GM12878 (cell line): ENCODE data around the gene MT1H. TPM values are rescaled to one million over a fixed set of nuclear protein-coding genes. Genes with fewer than 3 reads are reported as not detected.

Source experiments
- BHLHE40 ChIP-seq, 2 experiments: fragments of 450-650 bp in 1 of 2; IDR thresholded peaks; 2 replicates each; pipeline ENCODE4 v1.6.1; 2011 to 2017; ENCODE audit warnings: low read depth in 2 of 2, borderline replicate concordance in 1 of 2, improper control_type of control experiment in 1 of 2, low read length in 1 of 2, mild to moderate bottlenecking in 1 of 2
- BRCA1 ChIP-seq: IDR thresholded peaks from 2 replicates; pipeline ENCODE4 v1.6.1; 2011; ENCODE audit warnings: low read depth, low read length, improper control_type of control experiment
- CBX3 ChIP-seq: fragments of 200-600 bp; sonication (generic); IDR thresholded peaks from 2 replicates; pipeline ENCODE4 v1.6.1; 2016; ENCODE audit warnings: low read depth, borderline replicate concordance
- E2F4 ChIP-seq: IDR thresholded peaks from 2 replicates; pipeline ENCODE4 v1.6.1; 2012; ENCODE audit warnings: low read depth, low read length, improper control_type of control experiment
- EGR1 ChIP-seq, 2 experiments: IDR thresholded peaks; 1 replicate in 1 of 2; 2 replicates in 1 of 2; pipeline ENCODE4 v1.6.1; 2011 to 2012; ENCODE audit warnings: low read depth in 2 of 2, low read length in 2 of 2, borderline replicate concordance in 1 of 2, mild to moderate bottlenecking in 1 of 2, moderate library complexity in 1 of 2
- FOS ChIP-seq: IDR thresholded peaks from 3 replicates; pipeline ENCODE4 v1.6.1; 2011; ENCODE audit warnings: borderline replicate concordance; ENCODE audit not compliant: insufficient read length; ENCODE audit errors: extremely low read depth
- FOXK2 ChIP-seq: fragments of 450-650 bp; IDR thresholded peaks from 2 replicates; pipeline ENCODE4 v1.6.1; 2017; ENCODE audit warnings: mild to moderate bottlenecking, moderate library complexity
- FOXM1 ChIP-seq: IDR thresholded peaks from 2 replicates; pipeline ENCODE4 v1.6.1; 2012; ENCODE audit warnings: low read depth, mild to moderate bottlenecking, inconsistent platforms, low read length, moderate library complexity
- HDGF ChIP-seq: fragments of 450-650 bp; IDR thresholded peaks from 2 replicates; pipeline ENCODE4 v1.6.1; 2016; ENCODE audit warnings: antibody characterized with exemption
- HSF1 ChIP-seq: fragments of 150-350 bp; IDR thresholded peaks from 2 replicates; pipeline ENCODE4 v1.6.1; 2014; ENCODE audit warnings: mild to moderate bottlenecking, low read depth, low read length
- JUND ChIP-seq: IDR thresholded peaks from 2 replicates; pipeline ENCODE4 v1.6.1; 2012; ENCODE audit warnings: low read depth, mild to moderate bottlenecking, low read length, improper control_type of control experiment, moderate library complexity
- MEF2B ChIP-seq: fragments of 450-650 bp; IDR thresholded peaks from 2 replicates; pipeline ENCODE4 v1.6.1; 2018; ENCODE audit warnings: mild to moderate bottlenecking, moderate library complexity; ENCODE audit not compliant: partially characterized antibody, poor library complexity, severe bottlenecking
- PAX8 ChIP-seq: fragments of 450-650 bp; IDR thresholded peaks from 2 replicates; pipeline ENCODE4 v1.6.1; 2017; ENCODE audit warnings: mild to moderate bottlenecking, moderate library complexity
- polyA plus RNA-seq, 11 experiments: library from polyadenylated mRNA; depleted of rRNA in 4 of 11; unstranded in 6 of 11; stranded (reverse) in 5 of 11; fragments of >200 nt; fragmentation: Nextera tagmentation in 4 of 11; fragmentation: Illumina TruSeq in 1 of 11; extraction: Ambion mirVana in 4 of 11; extraction: Trizol in 1 of 11; gene quantifications; 1 replicate in 1 of 11; 2 replicates in 10 of 11; pipeline versions ENCODE4 v1.2.1 to v1.2.3, GENCODE V29; 2011 to 2016; ENCODE audit warnings: inconsistent platforms in 2 of 11, missing spikeins in 2 of 11, low read depth in 1 of 11
- total RNA-seq, 4 experiments: library from RNA; depleted of rRNA in 3 of 4; stranded (reverse); fragments of >200 nt in 3 of 4; fragmentation: Illumina TruSeq in 1 of 4; extraction: Trizol in 1 of 4; gene quantifications; 2 replicates each; pipeline versions ENCODE4 v1.2.1 to v1.2.3, GENCODE V29; 2013 to 2021
- TF ChIP-seq, protein P1 (sequence below): IDR thresholded peaks from 2 replicates; pipeline ENCODE4 v1.6.1; 2011; ENCODE audit warnings: mild to moderate bottlenecking, low read depth, low read length, moderate library complexity; ENCODE audit not compliant: insufficient replicate concordance
- TF ChIP-seq, protein P2 (sequence below): IDR thresholded peaks from 2 replicates; pipeline ENCODE4 v1.6.1; 2011; ENCODE audit warnings: low read depth, mild to moderate bottlenecking, low read length, moderate library complexity, borderline replicate concordance; ENCODE audit errors: extremely low read depth
- TF ChIP-seq, protein P3 (sequence below): fragments of 450-650 bp; IDR thresholded peaks from 2 replicates; pipeline ENCODE4 v1.6.1; 2017; ENCODE audit warnings: mild to moderate bottlenecking, low read depth, inconsistent platforms; ENCODE audit not compliant: poor library complexity, severe bottlenecking

The MT1H gene
- total and polyA plus RNA-seq, 10 of the 15 experiments (the other 5 are each of a cell fraction or from before 2014, with no cell fraction given) = 0.40 to 6.0 (median 1.1) TPM; not detected in 2

DNA sequence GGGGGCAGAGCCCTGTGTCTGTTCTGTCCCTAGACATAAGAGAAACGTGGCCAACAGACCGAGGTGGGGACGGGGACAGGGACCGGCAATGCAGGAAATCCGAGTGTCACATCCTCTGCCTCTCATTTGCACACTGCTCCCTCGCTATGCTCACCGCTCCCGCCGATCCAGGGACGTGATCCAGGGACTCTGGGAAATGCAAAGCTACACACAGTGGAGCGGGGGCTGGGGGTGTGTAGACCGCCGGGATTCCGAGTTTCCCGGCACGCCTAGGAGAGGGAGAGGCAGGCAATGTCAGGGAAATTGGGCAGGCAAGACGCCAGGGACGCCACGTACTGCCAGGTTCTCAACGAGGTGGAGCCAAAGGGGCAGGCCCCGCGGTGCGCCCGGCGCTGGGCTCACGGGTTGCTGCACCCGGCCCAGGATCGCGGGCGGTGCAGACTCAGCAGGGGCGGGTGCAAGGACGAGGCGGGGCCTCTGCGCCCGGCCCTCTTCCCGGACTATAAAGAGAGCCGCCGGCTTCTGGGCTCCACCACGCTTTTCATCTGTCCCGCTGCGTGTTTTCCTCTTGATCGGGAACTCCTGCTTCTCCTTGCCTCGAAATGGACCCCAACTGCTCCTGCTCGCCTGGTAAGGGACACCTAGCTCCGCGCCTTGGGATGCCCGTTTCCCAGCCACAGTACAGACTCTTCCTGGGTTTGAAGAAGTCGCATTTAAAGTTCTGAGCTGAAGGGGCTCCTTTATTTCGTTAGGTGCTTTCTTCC is 12.5 kb downstream of the MT1H start, which contains the start of gene MT1X (continued):
- no peak for TF ChIP-seq FOXM1
- TF ChIP-seq, protein P1, sequence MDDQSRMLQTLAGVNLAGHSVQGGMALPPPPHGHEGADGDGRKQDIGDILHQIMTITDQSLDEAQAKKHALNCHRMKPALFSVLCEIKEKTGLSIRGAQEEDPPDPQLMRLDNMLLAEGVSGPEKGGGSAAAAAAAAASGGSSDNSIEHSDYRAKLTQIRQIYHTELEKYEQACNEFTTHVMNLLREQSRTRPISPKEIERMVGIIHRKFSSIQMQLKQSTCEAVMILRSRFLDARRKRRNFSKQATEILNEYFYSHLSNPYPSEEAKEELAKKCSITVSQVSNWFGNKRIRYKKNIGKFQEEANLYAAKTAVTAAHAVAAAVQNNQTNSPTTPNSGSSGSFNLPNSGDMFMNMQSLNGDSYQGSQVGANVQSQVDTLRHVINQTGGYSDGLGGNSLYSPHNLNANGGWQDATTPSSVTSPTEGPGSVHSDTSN = no peak
- no peak for TF ChIP-seq HSF1
- no peak for TF ChIP-seq JUND
- TF ChIP-seq EGR1 (IDR thresholded peaks at IDR 0.05; ENCODE audit: borderline replicate concordance in 1 of 2, low read depth in 2 of 2, low read length in 2 of 2) = no peak
- TF ChIP-seq, protein P2, sequence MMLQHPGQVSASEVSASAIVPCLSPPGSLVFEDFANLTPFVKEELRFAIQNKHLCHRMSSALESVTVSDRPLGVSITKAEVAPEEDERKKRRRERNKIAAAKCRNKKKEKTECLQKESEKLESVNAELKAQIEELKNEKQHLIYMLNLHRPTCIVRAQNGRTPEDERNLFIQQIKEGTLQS = no peak
- TF ChIP-seq HDGF = no peak
- TF ChIP-seq, protein P3, sequence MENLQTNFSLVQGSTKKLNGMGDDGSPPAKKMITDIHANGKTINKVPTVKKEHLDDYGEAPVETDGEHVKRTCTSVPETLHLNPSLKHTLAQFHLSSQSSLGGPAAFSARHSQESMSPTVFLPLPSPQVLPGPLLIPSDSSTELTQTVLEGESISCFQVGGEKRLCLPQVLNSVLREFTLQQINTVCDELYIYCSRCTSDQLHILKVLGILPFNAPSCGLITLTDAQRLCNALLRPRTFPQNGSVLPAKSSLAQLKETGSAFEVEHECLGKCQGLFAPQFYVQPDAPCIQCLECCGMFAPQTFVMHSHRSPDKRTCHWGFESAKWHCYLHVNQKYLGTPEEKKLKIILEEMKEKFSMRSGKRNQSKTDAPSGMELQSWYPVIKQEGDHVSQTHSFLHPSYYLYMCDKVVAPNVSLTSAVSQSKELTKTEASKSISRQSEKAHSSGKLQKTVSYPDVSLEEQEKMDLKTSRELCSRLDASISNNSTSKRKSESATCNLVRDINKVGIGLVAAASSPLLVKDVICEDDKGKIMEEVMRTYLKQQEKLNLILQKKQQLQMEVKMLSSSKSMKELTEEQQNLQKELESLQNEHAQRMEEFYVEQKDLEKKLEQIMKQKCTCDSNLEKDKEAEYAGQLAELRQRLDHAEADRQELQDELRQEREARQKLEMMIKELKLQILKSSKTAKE = no peak
- no peak for TF ChIP-seq FOS
- no peak for TF ChIP-seq MEF2B
- no peak for TF ChIP-seq FOXK2
- no peak for TF ChIP-seq CBX3
- no peak for TF ChIP-seq PAX8
- TF ChIP-seq BHLHE40 (IDR thresholded peaks at IDR 0.05; ENCODE audit: borderline replicate concordance in 1 of 2, low read depth in 2 of 2, low read length in 1 of 2) = peak; percentile 41 to 86; a peak in 3 of 4 replicates
- no peak for TF ChIP-seq E2F4
- TF ChIP-seq BRCA1 = no peak
